GM12892 (cell line): Measurements from ENCODE around the gene CPPED1.

Experiments
- POLR2A ChIP-seq: IDR thresholded peaks from 2 replicates; pipeline ENCODE4 v1.6.1; 2011; ENCODE audit warnings: low read depth, low read length, control low read depth
- POLR2AphosphoS5 ChIP-seq: IDR thresholded peaks from 2 replicates; pipeline ENCODE4 v1.6.1; 2011; ENCODE audit warnings: low read depth, low read length, control low read depth

- TF ChIP-seq POLR2A (no peak), POLR2AphosphoS5 (no peak)
Observed at GRCh38 chr16:12747261-12747660, 56.4 kb downstream of the CPPED1 start.
